Measurements from ENCODE around the gene PATE3. TPM values are rescaled to one million over a fixed set of nuclear protein-coding genes. Genes with fewer than 3 reads are reported as not detected.

Gene PATE3
- total RNA-seq = not detected

- no peak within 1 kb of the TSS for H3K27ac ChIP-seq
- no peaks in the 10 kb centered on the region for H3K36me3 ChIP-seq
- H3K4me1 ChIP-seq = no peaks in the 10 kb centered on the region
- H3K9me3 ChIP-seq = peaks cover 0 to 19% (median 2%) of the 10 kb centered on the region in 4 donors
- TF ChIP-seq EP300 (IDR thresholded peaks at IDR 0.05) = no peak
- TF ChIP-seq CTCF (IDR thresholded peaks at IDR 0.05) = no peak
- TF ChIP-seq POLR2A (IDR thresholded peaks at IDR 0.05) = no peak
- no peak within 1 kb of the TSS for H3K4me3 ChIP-seq
- H3K27me3 ChIP-seq = no peaks in the 10 kb centered on the region
- no peak for DNase-seq (ENCODE audit: low spot score in 2 of 2)
- WGBS, 2 donors = 41 to 45% methylated on average over 2 of the region's 2 CpGs
These were observed at the start of gene PATE3 for GRCh38 chr11:125787827-125788226. TSS of gene PATE3 (plus strand) at chr11:125788127. CDS start at chr11:125788152, 25 bp downstream.

GRCh38 chr11:125740617-125741016, 47.3 kb upstream of the PATE3 start:
- Histone ChIP-seq H3K9me3 (peaks cover 0 to 14% (median 0%) of the 10 kb centered on the region in 4 donors), H3K4me3 (no peak overlapping the region), H3K4me1 (no peaks in the 10 kb centered on the region), H3K27ac (no peak overlapping the region), H3K36me3 (no peaks in the 10 kb centered on the region), H3K27me3 (no peaks in the 10 kb centered on the region)
- DNase-seq (ENCODE audit: low spot score in 2 of 2) = no peak
- TF ChIP-seq EP300 (IDR thresholded peaks at IDR 0.05) (no peak), POLR2A (IDR thresholded peaks at IDR 0.05) (no peak), CTCF (IDR thresholded peaks at IDR 0.05) (no peak)

DNA sequence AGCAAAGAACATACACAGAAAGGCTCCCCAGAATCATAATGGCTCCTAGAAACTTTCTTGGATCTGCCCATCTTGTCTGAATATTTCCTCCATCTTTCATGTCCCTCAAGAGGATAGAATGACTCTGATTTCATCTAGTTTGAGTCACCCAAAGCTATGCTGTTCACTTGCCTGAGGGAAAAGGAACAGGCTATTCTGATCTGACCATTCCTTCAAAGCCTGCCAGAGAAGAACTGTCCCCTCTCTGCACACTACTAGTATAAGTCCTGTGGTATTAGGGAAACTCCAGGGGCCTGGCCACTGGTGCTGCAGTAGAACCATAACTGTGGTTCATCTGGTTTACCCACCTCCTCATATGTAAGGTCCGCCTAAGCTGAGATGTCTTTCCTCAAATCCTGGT, 44.2 kb upstream of the PATE3 start:
- no peak for DNase-seq (ENCODE audit: low spot score in 2 of 2)
- WGBS, 2 donors = 92 to 93% methylated on average over 1 of the region's 1 CpG

DNA sequence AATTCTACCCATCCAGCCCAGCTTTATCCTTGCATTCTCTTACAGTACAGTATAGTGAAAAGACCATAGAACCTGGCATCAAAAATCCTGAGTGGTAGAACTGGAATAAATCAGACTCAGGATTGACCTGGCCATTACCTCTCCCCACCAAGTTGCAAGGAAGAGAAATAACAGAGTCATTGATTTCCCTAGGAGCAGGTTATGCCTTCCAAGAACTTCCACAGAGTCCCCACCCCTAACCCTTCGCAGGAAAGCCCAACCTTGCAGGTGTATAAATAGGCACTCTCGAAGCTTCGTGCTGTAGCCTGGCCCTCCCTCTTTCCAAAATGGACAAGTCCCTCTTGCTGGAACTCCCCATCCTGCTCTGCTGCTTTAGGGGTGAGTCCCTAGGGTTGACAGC, 41.9 kb upstream of the PATE3 start, which contains the start of gene PATE1:
Gene PATE1 (plus strand): TSS at position 301 of the 400 bp plus-strand sequence. CDS start 26 bp downstream, at position 327.
- H3K27ac ChIP-seq = no peak within 1 kb of the TSS
- no peaks in the 10 kb centered on the region for H3K9me3 ChIP-seq
- H3K27me3 ChIP-seq = no peaks in the 10 kb centered on the region
- WGBS, 2 donors = 82 to 87% methylated on average over 3 of the region's 3 CpGs
- H3K4me3 ChIP-seq = no peak within 1 kb of the TSS
- no peaks in the 10 kb centered on the region for H3K4me1 ChIP-seq
- no peak for TF ChIP-seq CTCF (IDR thresholded peaks at IDR 0.05)
- no peak for TF ChIP-seq POLR2A (IDR thresholded peaks at IDR 0.05)
- no peak for TF ChIP-seq EP300 (IDR thresholded peaks at IDR 0.05)
- no peaks in the 10 kb centered on the region for H3K36me3 ChIP-seq
- no peak for DNase-seq (ENCODE audit: low spot score in 2 of 2)

More for the DNA sequence above, 44.2 kb upstream of the PATE3 start:
- H3K9me3 ChIP-seq = no peaks in the 10 kb centered on the region
- no peaks in the 10 kb centered on the region for H3K36me3 ChIP-seq
- no peaks in the 10 kb centered on the region for H3K27me3 ChIP-seq
- no peak overlapping the region for H3K4me3 ChIP-seq
- H3K27ac ChIP-seq = no peak overlapping the region
- TF ChIP-seq EP300 (IDR thresholded peaks at IDR 0.05) (no peak), CTCF (IDR thresholded peaks at IDR 0.05) (no peak), POLR2A (IDR thresholded peaks at IDR 0.05) (no peak)
- no peaks in the 10 kb centered on the region for H3K4me1 ChIP-seq

GRCh38 chr11:125750629-125751028, 37.3 kb upstream of the PATE3 start:
- H3K36me3 ChIP-seq = no peaks in the 10 kb centered on the region
- no peak for DNase-seq (ENCODE audit: low spot score in 2 of 2)
- peaks cover 0 to 2% (median 0%) of the 10 kb centered on the region in 4 donors for H3K9me3 ChIP-seq
- H3K27ac ChIP-seq = no peak overlapping the region
- H3K4me3 ChIP-seq = no peak overlapping the region
- no peaks in the 10 kb centered on the region for H3K4me1 ChIP-seq
- 43 to 54% methylated on average over 2 of the region's 2 CpGs for WGBS, 2 donors
- TF ChIP-seq CTCF (IDR thresholded peaks at IDR 0.05) (no peak), POLR2A (IDR thresholded peaks at IDR 0.05) (no peak), EP300 (IDR thresholded peaks at IDR 0.05) (no peak)
- H3K27me3 ChIP-seq = no peaks in the 10 kb centered on the region

Data from tibial nerve (tissue), 4 donors.